Osteoblast (primary cell): ENCODE measurements around the gene P3R3URF. TPM values are rescaled to one million over a fixed set of nuclear protein-coding genes. Genes with fewer than 3 reads are reported as not detected.

Experiments used
- DNase-seq: peaks from one replicate; pipeline ENCODE4 v3.0.0; 2011; ENCODE audit warnings: low spot score, mixed read lengths; ENCODE audit not compliant: insufficient read length; ENCODE audit errors: missing footprints
- H2AFZ ChIP-seq: 2 replicates; pipeline ENCODE4 v1.6.0; 2011; ENCODE audit warnings: mild to moderate bottlenecking, low read length
- H3K27ac ChIP-seq: 2 replicates; pipeline ENCODE4 v1.5.1; 2011; ENCODE audit warnings: mild to moderate bottlenecking, low read depth, low read length, moderate library complexity
- H3K27me3 ChIP-seq: 2 replicates; pipeline ENCODE4 v1.6.0; 2012; ENCODE audit warnings: mild to moderate bottlenecking, control low read depth, inconsistent platforms, low read length, moderate library complexity; ENCODE audit not compliant: insufficient read depth
- H3K36me3 ChIP-seq: 2 replicates; pipeline ENCODE4 v1.5.1; 2011; ENCODE audit warnings: mild to moderate bottlenecking, low read length, control low read depth, moderate library complexity; ENCODE audit not compliant: insufficient read depth
- H3K4me1 ChIP-seq: 2 replicates; pipeline ENCODE4 v1.5.1; 2011; ENCODE audit warnings: mild to moderate bottlenecking, low read length, control low read depth, moderate library complexity; ENCODE audit not compliant: insufficient read depth
- H3K4me2 ChIP-seq: 2 replicates; pipeline ENCODE4 v1.6.0; 2011; ENCODE audit warnings: mild to moderate bottlenecking, low read length; ENCODE audit not compliant: insufficient read depth
- H3K4me3 ChIP-seq: fragments of 200-600 bp; sonication (generic); 3 replicates; pipeline ENCODE4 v1.5.1; 2012; ENCODE audit warnings: mild to moderate bottlenecking, low read length, inconsistent platforms; ENCODE audit not compliant: insufficient read depth
- H3K79me2 ChIP-seq: 2 replicates; pipeline ENCODE4 v1.6.0; 2012; ENCODE audit warnings: mild to moderate bottlenecking, low read length, control low read depth, inconsistent platforms; ENCODE audit not compliant: insufficient read depth
- H3K9me3 ChIP-seq: 2 replicates; pipeline ENCODE4 v1.5.1; 2011; ENCODE audit warnings: low read depth, low read length, control low read depth
- H4K20me1 ChIP-seq: 2 replicates; pipeline ENCODE4 v1.6.0; 2012; ENCODE audit warnings: mild to moderate bottlenecking, low read length, control low read depth; ENCODE audit not compliant: insufficient read depth
- CTCF ChIP-seq: IDR thresholded peaks from 2 replicates; pipeline ENCODE4 v1.5.1; 2011; ENCODE audit warnings: mild to moderate bottlenecking, low read depth, low read length, moderate library complexity; ENCODE audit errors: extremely low read depth
- total RNA-seq: library from RNA; depleted of rRNA; stranded (reverse); fragments of >200 nt; gene quantifications from 2 replicates; pipeline ENCODE4 v1.2.3, GENCODE V29; 2012

The P3R3URF gene
- total RNA-seq, 1 donor = not detected

GRCh38 chr1:46159516-46159915 lies 16.8 kb downstream of the P3R3URF start:
- no peaks in the 10 kb centered on the region for H3K27me3 ChIP-seq
- no peak overlapping the region for H2AFZ ChIP-seq
- no peaks in the 10 kb centered on the region for H4K20me1 ChIP-seq
- DNase-seq = no peak
- H3K79me2 ChIP-seq = no peaks in the 10 kb centered on the region
- no peak overlapping the region for H3K4me3 ChIP-seq
- H3K27ac ChIP-seq = no peak overlapping the region
- no peaks in the 10 kb centered on the region for H3K36me3 ChIP-seq
- no peaks in the 10 kb centered on the region for H3K9me3 ChIP-seq
- H3K4me1 ChIP-seq = no peaks in the 10 kb centered on the region
- no peak for TF ChIP-seq CTCF
- no peak overlapping the region for H3K4me2 ChIP-seq

DNA sequence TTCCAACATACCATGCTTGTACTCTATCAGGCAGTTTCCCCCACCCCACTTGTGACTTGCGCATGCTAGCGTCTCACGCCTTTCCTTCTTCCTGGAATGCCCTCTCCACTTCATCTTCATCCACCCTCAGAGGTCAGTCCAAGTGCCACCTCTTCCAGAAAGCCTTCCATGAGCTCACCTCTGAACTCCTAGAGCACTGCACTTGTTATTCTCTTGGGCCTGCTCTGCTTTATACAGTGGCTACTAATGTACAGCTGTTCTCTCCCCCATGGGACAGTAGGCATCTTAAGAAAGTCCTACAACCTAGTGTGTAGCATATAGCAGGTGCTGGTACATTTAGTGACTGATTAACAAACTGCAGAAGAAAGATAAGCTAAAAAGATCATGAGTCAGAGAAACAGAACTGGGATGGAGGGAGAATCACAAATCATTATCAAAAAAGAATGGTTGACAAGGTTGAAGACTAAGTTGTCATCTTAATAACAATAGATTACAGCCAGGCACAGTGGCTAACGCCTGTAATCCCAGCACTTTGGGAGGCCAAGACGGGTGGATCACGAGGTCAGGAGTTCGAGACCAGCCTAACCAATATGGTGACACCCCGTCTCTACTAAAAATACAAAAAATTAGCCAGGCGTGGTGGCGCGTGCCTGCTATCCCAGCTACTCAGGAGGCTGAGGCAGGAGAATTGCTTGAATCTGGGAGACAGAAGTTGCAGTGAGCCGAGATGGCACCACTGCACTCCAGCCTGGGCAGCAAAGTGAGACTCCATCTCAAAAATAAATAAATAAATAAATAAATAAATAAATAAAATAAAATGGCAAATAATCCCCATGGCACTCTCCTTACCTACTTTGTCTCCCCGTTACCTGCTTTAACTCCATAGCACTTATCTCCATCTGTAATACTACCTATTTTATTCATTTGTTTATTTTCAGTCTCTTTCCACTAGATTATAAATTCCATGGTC lies 17.7 kb downstream of the P3R3URF start:
- no peak overlapping the region for H3K4me3 ChIP-seq
- no peaks in the 10 kb centered on the region for H4K20me1 ChIP-seq
- no peak for TF ChIP-seq CTCF
- no peak overlapping the region for H2AFZ ChIP-seq
- no peaks in the 10 kb centered on the region for H3K79me2 ChIP-seq
- H3K4me2 ChIP-seq = no peak overlapping the region
- no peak overlapping the region for H3K27ac ChIP-seq
- H3K4me1 ChIP-seq = peaks cover 2% of the 10 kb centered on the region
- H3K36me3 ChIP-seq = no peaks in the 10 kb centered on the region
- no peaks in the 10 kb centered on the region for H3K27me3 ChIP-seq
- no peaks in the 10 kb centered on the region for H3K9me3 ChIP-seq
- no peak for DNase-seq

- Histone ChIP-seq H3K9me3 (no peaks in the 10 kb centered on the region), H3K36me3 (no peaks in the 10 kb centered on the region), H3K4me1 (peaks cover 5% of the 10 kb centered on the region), H3K27ac (no peak overlapping the region), H4K20me1 (no peaks in the 10 kb centered on the region), H3K4me2 (no peak overlapping the region), H2AFZ (no peak overlapping the region), H3K27me3 (no peaks in the 10 kb centered on the region), H3K4me3 (no peak overlapping the region), H3K79me2 (no peaks in the 10 kb centered on the region)
- no peak for TF ChIP-seq CTCF
- DNase-seq = no peak
Observed at GRCh38 chr1:46157916-46158311, 18.4 kb downstream of the P3R3URF start.

DNA sequence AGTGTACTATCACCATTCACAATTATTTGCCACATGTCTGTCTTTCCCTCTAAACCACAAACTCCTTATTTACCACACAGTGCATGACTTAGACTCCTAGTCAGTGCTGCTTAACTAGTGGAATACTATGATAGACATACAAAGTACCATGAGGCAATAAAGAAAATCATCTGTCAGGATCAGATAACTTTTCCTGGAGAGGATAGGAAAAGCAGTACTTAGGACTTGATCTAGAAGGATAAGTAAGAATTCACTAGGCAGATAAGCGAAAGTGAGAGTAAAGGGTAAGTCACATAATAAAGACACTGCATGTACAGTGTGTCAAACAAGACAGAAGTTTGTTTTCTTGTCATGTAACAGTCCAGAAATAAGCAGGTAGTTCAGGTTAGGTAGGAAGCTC lies 22.6 kb downstream of the P3R3URF start:
- no peak for DNase-seq
- H3K27ac ChIP-seq = no peak overlapping the region
- H3K4me2 ChIP-seq = no peak overlapping the region
- H3K27me3 ChIP-seq = no peaks in the 10 kb centered on the region
- TF ChIP-seq CTCF = no peak
- no peaks in the 10 kb centered on the region for H3K9me3 ChIP-seq
- no peaks in the 10 kb centered on the region for H4K20me1 ChIP-seq
- H3K79me2 ChIP-seq = no peaks in the 10 kb centered on the region
- peaks cover 16% of the 10 kb centered on the region for H3K4me1 ChIP-seq
- H3K4me3 ChIP-seq = no peak overlapping the region
- H2AFZ ChIP-seq = no peak overlapping the region
- no peaks in the 10 kb centered on the region for H3K36me3 ChIP-seq
